Activated CD4-positive, alpha-beta memory T cell treated with anti-CD3 and anti-CD28 coated beads for 36 hours (primary cell): ENCODE data around the gene FGF12. TPM values are rescaled to one million over a fixed set of nuclear protein-coding genes. Genes with fewer than 3 reads are reported as not detected.

Experiments used
- CTCF ChIA-PET: fragments of 350-600 bp; sonication (Branson Sonifier 250); formaldehyde crosslinking; loops from one replicate; lab custom pipeline; 2021; ENCODE audit warnings: antibody characterized with exemption, inconsistent platforms; lab: Charles Lee
- POLR2A ChIA-PET: fragments of 350-600 bp; sonication (Branson Sonifier 250); formaldehyde crosslinking; loops from one replicate; lab custom pipeline; 2021; ENCODE audit warnings: antibody characterized with exemption; lab: Charles Lee
- DNase-seq: peaks from one replicate; pipeline ENCODE4 v3.0.0-alpha.2; 2020
- H3K27ac Mint-ChIP-seq: one replicate; pipeline ENCODE4 v1.8.0; 2021; ENCODE audit warnings: mixed read lengths
- H3K27me3 Mint-ChIP-seq: one replicate; pipeline ENCODE4 v1.8.0; 2021; ENCODE audit warnings: mixed read lengths
- H3K36me3 Mint-ChIP-seq: one replicate; pipeline ENCODE4 v1.8.0; 2021; ENCODE audit warnings: mixed read lengths
- H3K4me1 Mint-ChIP-seq: one replicate; pipeline ENCODE4 v1.8.0; 2021; ENCODE audit warnings: low read depth, mixed read lengths
- H3K4me3 Mint-ChIP-seq: one replicate; pipeline ENCODE4 v1.8.0; 2021; ENCODE audit warnings: mild to moderate bottlenecking, mixed read lengths
- H3K9me3 Mint-ChIP-seq: one replicate; pipeline ENCODE4 v1.8.0; 2021; ENCODE audit warnings: mixed read lengths
- intact Hi-C: fragments of 100-400 bp; cut with micrococcal nuclease; formaldehyde crosslinking; loops from one replicate; pipeline ENCODE4 v1.15.1; 2023
- total RNA-seq, 2 experiments: library from RNA; stranded (reverse); gene quantifications; one replicate each; pipeline ENCODE4 v1.2.3, GENCODE V29; 2021

Gene FGF12
- total RNA-seq, 2 experiments from 2014 or later, result not detected

- Mint-ChIP-seq H3K27ac (no peak overlapping the region), H3K4me3 (no peak overlapping the region), H3K27me3 (no peaks in the 10 kb centered on the region), H3K4me1 (no peaks in the 10 kb centered on the region), H3K36me3 (no peaks in the 10 kb centered on the region), H3K9me3 (peaks cover 6% of the 10 kb centered on the region)
- CTCF ChIA-PET, result interaction anchor here (0.6 kb wide), 1 partner anchor 315 kb away, joined by 3 read pairs; no protein-coding TSS in a partner anchor
- POLR2A ChIA-PET, result no interaction called here
- no peak for DNase-seq
- intact Hi-C loops, result no loop called here
These were observed 598.4 kb downstream of the FGF12 start for GRCh38 chr3:192128922-192129321.

GRCh38 chr3:192128060-192128459 lies 599.3 kb downstream of the FGF12 start:
- no peaks in the 10 kb centered on the region for H3K4me1 Mint-ChIP-seq
- no peak overlapping the region for H3K4me3 Mint-ChIP-seq
- DNase-seq, result no peak
- no peaks in the 10 kb centered on the region for H3K27me3 Mint-ChIP-seq
- POLR2A ChIA-PET, result no interaction called here
- no peak overlapping the region for H3K27ac Mint-ChIP-seq
- H3K36me3 Mint-ChIP-seq, result no peaks in the 10 kb centered on the region
- CTCF ChIA-PET, result interaction anchor here (0.6 kb wide), 1 partner anchor 316 kb away, joined by 3 read pairs; no protein-coding TSS in a partner anchor
- peaks cover 6% of the 10 kb centered on the region for H3K9me3 Mint-ChIP-seq
- intact Hi-C loops, result no loop called here

DNA sequence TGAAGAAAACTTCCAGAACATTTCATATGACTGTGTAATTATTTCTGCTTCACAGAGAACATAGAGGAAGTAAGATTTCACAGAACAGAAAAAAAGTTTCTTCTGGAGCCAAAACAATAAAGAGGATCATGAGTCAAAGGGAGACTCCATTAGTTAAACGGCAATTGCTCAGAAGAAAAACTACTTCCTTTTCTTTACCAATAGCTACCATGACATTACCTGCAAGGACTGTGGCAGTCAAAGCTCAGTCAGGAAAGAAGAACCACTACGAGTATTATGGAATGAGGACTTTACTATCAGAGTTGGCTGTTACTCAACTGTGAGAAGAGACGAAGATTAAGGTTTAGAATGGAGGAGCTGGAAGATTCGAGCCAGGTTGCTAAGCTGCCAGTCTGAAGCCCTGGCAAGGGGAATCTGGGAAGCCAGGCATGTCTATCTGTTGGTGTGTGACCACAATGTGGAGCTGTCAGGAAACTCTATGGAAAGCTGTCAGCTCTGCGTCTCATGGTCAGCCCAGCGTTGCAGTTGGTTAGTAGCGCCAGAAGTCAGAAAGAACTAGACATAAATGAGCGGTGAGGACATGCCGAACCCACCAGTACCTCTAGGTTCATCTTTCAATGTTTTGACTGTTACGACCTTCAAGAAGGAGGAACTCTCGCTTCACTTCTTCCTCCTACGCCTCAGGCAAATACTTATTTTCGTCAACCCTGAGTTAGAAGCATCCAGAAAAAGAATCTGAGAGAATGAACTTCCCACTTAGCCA lies 604.3 kb downstream of the FGF12 start:
- ChIA-PET POLR2A (no interaction called here), CTCF (no interaction called here)
- Mint-ChIP-seq H3K4me1 (no peaks in the 10 kb centered on the region), H3K9me3 (no peaks in the 10 kb centered on the region), H3K27ac (no peak overlapping the region), H3K4me3 (no peak overlapping the region), H3K27me3 (no peaks in the 10 kb centered on the region), H3K36me3 (no peaks in the 10 kb centered on the region)
- no peak for DNase-seq
- intact Hi-C loops, result no loop called here

- POLR2A ChIA-PET, result no interaction called here
- intact Hi-C loops, result no loop called here
- no peak for DNase-seq
- H3K4me1 Mint-ChIP-seq, result no peaks in the 10 kb centered on the region
- H3K36me3 Mint-ChIP-seq, result no peaks in the 10 kb centered on the region
- no peak overlapping the region for H3K4me3 Mint-ChIP-seq
- no peaks in the 10 kb centered on the region for H3K9me3 Mint-ChIP-seq
- H3K27me3 Mint-ChIP-seq, result no peaks in the 10 kb centered on the region
- no peak overlapping the region for H3K27ac Mint-ChIP-seq
- CTCF ChIA-PET, result no interaction called here
These were observed 605.4 kb downstream of the FGF12 start for GRCh38 chr3:192121923-192122322.

GRCh38 chr3:192108820-192109219 lies 618.5 kb downstream of the FGF12 start:
- intact Hi-C loops, result no loop called here
- H3K27ac Mint-ChIP-seq, result no peak overlapping the region
- CTCF ChIA-PET, result no interaction called here
- no peak overlapping the region for H3K4me3 Mint-ChIP-seq
- H3K36me3 Mint-ChIP-seq, result no peaks in the 10 kb centered on the region
- DNase-seq, result no peak
- H3K9me3 Mint-ChIP-seq, result peaks cover 5% of the 10 kb centered on the region
- H3K4me1 Mint-ChIP-seq, result no peaks in the 10 kb centered on the region
- no peaks in the 10 kb centered on the region for H3K27me3 Mint-ChIP-seq
- POLR2A ChIA-PET, result no interaction called here

GRCh38 chr3:192106543-192106942 lies 620.8 kb downstream of the FGF12 start:
- ChIA-PET POLR2A (no interaction called here), CTCF (no interaction called here)
- Mint-ChIP-seq H3K27ac (no peak overlapping the region), H3K4me3 (no peak overlapping the region), H3K36me3 (no peaks in the 10 kb centered on the region), H3K9me3 (peaks cover 3% of the 10 kb centered on the region), H3K27me3 (no peaks in the 10 kb centered on the region), H3K4me1 (no peaks in the 10 kb centered on the region)
- no peak for DNase-seq
- intact Hi-C loops, result no loop called here

GRCh38 chr3:192092388-192093005 lies 634.8 kb downstream of the FGF12 start:
- POLR2A ChIA-PET, result no interaction called here
- no peaks in the 10 kb centered on the region for H3K27me3 Mint-ChIP-seq
- DNase-seq, result no peak
- no peak overlapping the region for H3K27ac Mint-ChIP-seq
- H3K4me1 Mint-ChIP-seq, result no peaks in the 10 kb centered on the region
- H3K36me3 Mint-ChIP-seq, result no peaks in the 10 kb centered on the region
- no peak overlapping the region for H3K4me3 Mint-ChIP-seq
- CTCF ChIA-PET, result no interaction called here
- intact Hi-C loops, result no loop called here
- H3K9me3 Mint-ChIP-seq, result peaks cover 4% of the 10 kb centered on the region

DNA sequence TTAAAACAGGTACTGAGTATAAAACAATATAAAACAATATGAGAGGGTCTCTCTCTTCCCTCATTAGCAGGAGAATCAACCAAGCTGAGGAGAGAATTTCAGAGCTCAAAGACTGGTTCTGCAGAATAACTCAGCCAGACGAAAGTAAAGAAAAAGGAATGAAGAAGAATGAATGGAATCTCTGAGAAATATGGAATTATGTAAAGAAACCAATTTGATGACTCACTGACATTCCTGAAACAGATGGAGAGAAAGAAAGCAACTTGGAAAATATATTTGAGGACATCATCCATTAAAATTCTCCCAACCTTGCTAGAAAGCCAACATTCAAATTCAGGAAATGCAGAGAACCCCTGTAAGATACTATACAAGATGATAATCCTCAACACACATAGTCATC lies 635.5 kb downstream of the FGF12 start:
- DNase-seq, result no peak
- intact Hi-C loops, result no loop called here
- CTCF ChIA-PET, result no interaction called here
- H3K4me3 Mint-ChIP-seq, result no peak overlapping the region
- H3K27ac Mint-ChIP-seq, result no peak overlapping the region
- POLR2A ChIA-PET, result no interaction called here
- no peaks in the 10 kb centered on the region for H3K4me1 Mint-ChIP-seq
- H3K36me3 Mint-ChIP-seq, result no peaks in the 10 kb centered on the region
- H3K27me3 Mint-ChIP-seq, result no peaks in the 10 kb centered on the region
- H3K9me3 Mint-ChIP-seq, result peaks cover 2% of the 10 kb centered on the region

- ChIA-PET POLR2A (no interaction called here), CTCF (no interaction called here)
- no peaks in the 10 kb centered on the region for H3K27me3 Mint-ChIP-seq
- no peaks in the 10 kb centered on the region for H3K36me3 Mint-ChIP-seq
- DNase-seq, result no peak
- intact Hi-C loops, result no loop called here
- no peak overlapping the region for H3K27ac Mint-ChIP-seq
- H3K4me3 Mint-ChIP-seq, result no peak overlapping the region
- no peaks in the 10 kb centered on the region for H3K4me1 Mint-ChIP-seq
- H3K9me3 Mint-ChIP-seq, result peaks cover 2% of the 10 kb centered on the region
These were observed 636.8 kb downstream of the FGF12 start for GRCh38 chr3:192090586-192090985.

Other genes starting within 250 kb of the FGF12 start
- gene MB21D2, start 190.3 kb upstream of the FGF12 start, total RNA-seq, result 1 to 10 TPM; 8.7 to 9.1 TPM